PC-3 (cell line): ENCODE results near the gene FAM229B. TPM values are rescaled to one million over a fixed set of nuclear protein-coding genes. Genes with fewer than 3 reads are reported as not detected.

Experiments
- ATAC-seq: fragments of 200-7000 bp; cut with Tn5 transposase; 2 replicates; pipeline ENCODE4 v1.9.1; 2020; ENCODE audit warnings: mild to moderate bottlenecking, moderate library complexity
- BruUV-seq: library from RNA; stranded (reverse); fragments of 400-500 nt; replicated peaks from 2 replicates; lab custom pipeline; 2021; lab: Mats Ljungman, UMichigan
- CTCF ChIA-PET: fragments of 300-600 bp; sonication (Branson Sonifier 250); formaldehyde crosslinking; loops from one replicate; lab custom pipeline; 2022; ENCODE audit warnings: antibody characterized with exemption; lab: Charles Lee
- POLR2A ChIA-PET: fragments of 300-600 bp; sonication (Branson Sonifier 250); formaldehyde crosslinking; loops from one replicate; lab custom pipeline; 2022; ENCODE audit warnings: antibody characterized with exemption; ENCODE audit not compliant: unreplicated experiment; lab: Charles Lee
- DNase-seq: peaks from one replicate; pipeline ENCODE4 v3.0.0-alpha.2; 2015
- H2AFZ ChIP-seq: fragments of 300-600 bp; sonication (generic); 2 replicates; pipeline ENCODE4 v1.6.0; 2016; ENCODE audit warnings: antibody characterized with exemption, low read length
- H3F3A ChIP-seq: fragments of 300-600 bp; sonication (generic); one replicate; pipeline ENCODE4 v1.6.0; 2017; ENCODE audit warnings: antibody characterized with exemption, low read length, control low read depth, mild to moderate bottlenecking; ENCODE audit not compliant: unreplicated experiment
- H3K27ac ChIP-seq: fragments of 300-600 bp; sonication (generic); 2 replicates; pipeline ENCODE4 v1.5.1; 2016; ENCODE audit warnings: mild to moderate bottlenecking, low read length
- H3K27me3 ChIP-seq: fragments of 300-600 bp; sonication (generic); 2 replicates; pipeline ENCODE4 v1.6.1; 2016; ENCODE audit warnings: low read length, mixed read lengths
- H3K36me3 ChIP-seq: fragments of 300-600 bp; sonication (generic); 2 replicates; pipeline ENCODE4 v1.6.1; 2016; ENCODE audit warnings: low read depth, mixed run types, low read length, mixed read lengths
- H3K4me1 ChIP-seq: fragments of 300-600 bp; sonication (generic); 2 replicates; pipeline ENCODE4 v1.5.1; 2016; ENCODE audit warnings: low read length; ENCODE audit not compliant: insufficient read depth
- H3K4me2 ChIP-seq: fragments of 300-600 bp; sonication (generic); 2 replicates; pipeline ENCODE4 v1.6.0; 2016; ENCODE audit warnings: low read length
- H3K4me3 ChIP-seq: fragments of 300-600 bp; sonication (generic); 2 replicates; pipeline ENCODE4 v1.5.1; 2016; ENCODE audit warnings: mild to moderate bottlenecking, low read length, mixed read lengths
- H3K79me2 ChIP-seq: fragments of 300-600 bp; sonication (generic); 2 replicates; pipeline ENCODE4 v1.6.1; 2017; ENCODE audit warnings: low read length, mixed read lengths
- H3K9ac ChIP-seq: fragments of 300-600 bp; sonication (generic); 2 replicates; pipeline ENCODE4 v1.6.0; 2016; ENCODE audit warnings: mild to moderate bottlenecking, low read length
- H3K9me2 ChIP-seq: fragments of 300-600 bp; sonication (generic); replicated peaks from 2 replicates; pipeline ENCODE4 v1.6.1; 2016; ENCODE audit warnings: mixed run types, low read length, mixed read lengths
- H3K9me3 ChIP-seq: fragments of 300-600 bp; sonication (generic); 2 replicates; pipeline ENCODE4 v1.6.1; 2016; ENCODE audit warnings: low read length, mixed read lengths
- H4K20me1 ChIP-seq: fragments of 300-600 bp; sonication (generic); 2 replicates; pipeline ENCODE4 v1.6.1; 2016; ENCODE audit warnings: low read length, mixed read lengths
- EZH2 ChIP-seq: fragments of 300-600 bp; sonication (generic); IDR thresholded peaks from one replicate; pipeline ENCODE4 v1.6.1; 2017; ENCODE audit warnings: antibody characterized with exemption, mild to moderate bottlenecking, low read length; ENCODE audit not compliant: unreplicated experiment
- EZH2phosphoT487 ChIP-seq: fragments of 300-600 bp; sonication (generic); IDR thresholded peaks from 2 replicates; pipeline ENCODE4 v1.6.1; 2018; ENCODE audit warnings: mild to moderate bottlenecking, antibody characterized with exemption, low read length, borderline replicate concordance
- intact Hi-C: fragments of 100-400 bp; cut with micrococcal nuclease; formaldehyde crosslinking; loops from 2 replicates; pipeline ENCODE4 v1.9.0; 2023
- total RNA-seq: library from RNA; depleted of rRNA; stranded (reverse); fragments of >200 nt; gene quantifications from 2 replicates; pipeline ENCODE4 v1.2.3, GENCODE V29; 2014
- TF ChIP-seq, protein P1 (sequence below): fragments of 300-600 bp; sonication (generic); conservative IDR thresholded peaks from 2 replicates; pipeline ENCODE4 v1.5.1; 2017; ENCODE audit warnings: antibody characterized with exemption, low read depth, mild to moderate bottlenecking, low read length

Gene FAM229B
- total RNA-seq, 1 experiment from 2014 or later: 6.7 TPM

DNA sequence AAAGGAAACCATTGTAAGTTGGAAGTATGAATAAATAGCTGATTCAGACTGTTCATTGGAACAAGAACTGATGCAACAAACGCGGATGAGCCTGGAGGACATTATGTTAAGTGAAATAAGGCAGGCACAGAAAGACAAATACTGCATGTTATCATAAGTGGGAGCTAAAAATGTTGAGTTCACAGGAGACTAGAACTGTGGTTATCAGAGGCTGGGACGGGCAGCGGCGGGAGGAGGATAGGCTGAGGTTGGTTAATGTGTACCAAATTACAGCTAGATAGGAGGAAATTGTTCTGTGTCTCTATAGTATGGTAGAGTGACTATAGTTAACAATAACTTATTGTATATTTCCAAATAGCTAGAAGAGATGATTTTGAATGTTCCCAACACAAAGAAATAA lies 40.8 kb downstream of the FAM229B start:
- H3K4me1 ChIP-seq: no peaks in the 10 kb centered on the region
- CTCF ChIA-PET: no interaction called here
- no peaks in the 10 kb centered on the region for H3K9me2 ChIP-seq
- no peak overlapping the region for H3K4me2 ChIP-seq
- H3F3A ChIP-seq: no peaks in the 10 kb centered on the region
- no peak for DNase-seq
- no peaks in the 10 kb centered on the region for H3K79me2 ChIP-seq
- intact Hi-C loops: no loop called here
- H3K4me3 ChIP-seq: no peak overlapping the region
- no peak overlapping the region for H3K27ac ChIP-seq
- no TSS peak for BruUV-seq
- H3K9ac ChIP-seq: no peak overlapping the region
- TF ChIP-seq EZH2phosphoT487 (no peak), EZH2 (no peak)
- TF ChIP-seq, protein P1, sequence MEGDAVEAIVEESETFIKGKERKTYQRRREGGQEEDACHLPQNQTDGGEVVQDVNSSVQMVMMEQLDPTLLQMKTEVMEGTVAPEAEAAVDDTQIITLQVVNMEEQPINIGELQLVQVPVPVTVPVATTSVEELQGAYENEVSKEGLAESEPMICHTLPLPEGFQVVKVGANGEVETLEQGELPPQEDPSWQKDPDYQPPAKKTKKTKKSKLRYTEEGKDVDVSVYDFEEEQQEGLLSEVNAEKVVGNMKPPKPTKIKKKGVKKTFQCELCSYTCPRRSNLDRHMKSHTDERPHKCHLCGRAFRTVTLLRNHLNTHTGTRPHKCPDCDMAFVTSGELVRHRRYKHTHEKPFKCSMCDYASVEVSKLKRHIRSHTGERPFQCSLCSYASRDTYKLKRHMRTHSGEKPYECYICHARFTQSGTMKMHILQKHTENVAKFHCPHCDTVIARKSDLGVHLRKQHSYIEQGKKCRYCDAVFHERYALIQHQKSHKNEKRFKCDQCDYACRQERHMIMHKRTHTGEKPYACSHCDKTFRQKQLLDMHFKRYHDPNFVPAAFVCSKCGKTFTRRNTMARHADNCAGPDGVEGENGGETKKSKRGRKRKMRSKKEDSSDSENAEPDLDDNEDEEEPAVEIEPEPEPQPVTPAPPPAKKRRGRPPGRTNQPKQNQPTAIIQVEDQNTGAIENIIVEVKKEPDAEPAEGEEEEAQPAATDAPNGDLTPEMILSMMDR: no peak
- no peak for ATAC-seq
- no peaks in the 10 kb centered on the region for H4K20me1 ChIP-seq
- H3K27me3 ChIP-seq: no peaks in the 10 kb centered on the region
- no peak overlapping the region for H2AFZ ChIP-seq
- H3K9me3 ChIP-seq: no peaks in the 10 kb centered on the region
- POLR2A ChIA-PET: no interaction called here
- H3K36me3 ChIP-seq: no peaks in the 10 kb centered on the region

DNA sequence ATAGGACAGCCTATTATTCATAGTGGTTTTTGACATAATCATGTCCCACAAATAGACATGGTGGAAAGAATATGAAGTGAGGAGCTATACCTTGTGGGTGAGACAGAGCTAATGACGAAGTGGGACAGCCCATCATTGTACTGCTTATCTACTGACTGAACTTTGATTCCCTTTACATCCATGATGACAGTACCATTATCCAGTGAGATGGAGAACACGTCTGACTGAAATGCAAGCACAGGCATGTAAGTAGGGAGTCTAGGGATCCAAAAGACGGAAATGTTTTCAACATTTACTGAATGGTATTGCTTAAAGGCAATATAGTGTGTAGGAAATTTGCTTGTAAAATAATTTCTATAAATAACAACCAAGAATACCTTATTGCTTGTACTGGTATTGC lies 43.5 kb downstream of the FAM229B start:
- BruUV-seq: no TSS peak
- no peaks in the 10 kb centered on the region for H3K9me3 ChIP-seq
- ChIA-PET CTCF (no interaction called here), POLR2A (no interaction called here)
- no peaks in the 10 kb centered on the region for H3K36me3 ChIP-seq
- TF ChIP-seq EZH2phosphoT487: no peak
- no peaks in the 10 kb centered on the region for H3K27me3 ChIP-seq
- no peaks in the 10 kb centered on the region for H4K20me1 ChIP-seq
- ATAC-seq: no peak
- no peaks in the 10 kb centered on the region for H3K79me2 ChIP-seq
- no peak overlapping the region for H2AFZ ChIP-seq
- no peaks in the 10 kb centered on the region for H3F3A ChIP-seq
- intact Hi-C loops: no loop called here
- H3K9ac ChIP-seq: no peak overlapping the region
- H3K4me1 ChIP-seq: no peaks in the 10 kb centered on the region
- H3K4me3 ChIP-seq: no peak overlapping the region
- no peaks in the 10 kb centered on the region for H3K9me2 ChIP-seq
- no peak for DNase-seq
- H3K27ac ChIP-seq: no peak overlapping the region
- H3K4me2 ChIP-seq: no peak overlapping the region

DNA sequence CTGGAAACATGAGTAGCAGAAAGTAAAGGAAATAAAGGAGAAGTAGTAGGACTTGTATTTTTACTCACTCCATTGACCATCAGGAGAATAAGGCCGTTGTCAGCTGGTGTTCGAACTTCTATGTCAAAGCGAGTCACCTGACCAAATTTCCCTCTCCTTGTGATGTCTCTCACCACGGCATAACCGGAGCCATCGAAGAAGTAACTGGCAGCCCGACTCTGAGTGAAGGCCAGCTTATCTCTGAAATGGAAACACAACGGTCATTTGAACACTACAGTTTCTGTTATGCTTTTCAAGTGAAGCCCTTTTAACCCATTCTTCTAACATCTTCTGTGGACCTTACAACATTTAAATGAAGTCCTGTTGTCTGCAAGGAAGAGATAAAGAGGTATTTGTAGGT lies 51.7 kb downstream of the FAM229B start:
- no peaks in the 10 kb centered on the region for H4K20me1 ChIP-seq
- H3K79me2 ChIP-seq: no peaks in the 10 kb centered on the region
- BruUV-seq: no TSS peak
- TF ChIP-seq, protein P1: no peak
- no peak for TF ChIP-seq EZH2phosphoT487
- no peak for TF ChIP-seq EZH2
- DNase-seq: no peak
- no peaks in the 10 kb centered on the region for H3K36me3 ChIP-seq
- no peaks in the 10 kb centered on the region for H3K27me3 ChIP-seq
- H3F3A ChIP-seq: no peaks in the 10 kb centered on the region
- H3K9me2 ChIP-seq: no peaks in the 10 kb centered on the region
- no peak for ATAC-seq
- H2AFZ ChIP-seq: no peak overlapping the region
- no peaks in the 10 kb centered on the region for H3K9me3 ChIP-seq
- no peaks in the 10 kb centered on the region for H3K4me1 ChIP-seq
- ChIA-PET CTCF (no interaction called here), POLR2A (no interaction called here)
- H3K27ac ChIP-seq: no peak overlapping the region
- H3K4me2 ChIP-seq: no peak overlapping the region
- intact Hi-C loops: no loop called here
- no peak overlapping the region for H3K9ac ChIP-seq
- H3K4me3 ChIP-seq: no peak overlapping the region
